ENCODE data around the gene GPHN.

GRCh38 chr14:66884149-66884548 lies 376.2 kb downstream of the GPHN start:
- TF ChIP-seq CTCF (IDR thresholded peaks at IDR 0.05) (no peak), YY1 (IDR thresholded peaks at IDR 0.05; ENCODE audit: low read depth) (no peak), EP300 (IDR thresholded peaks at IDR 0.05; ENCODE audit: borderline replicate concordance in 1 of 2, low read depth in 1 of 2, low read length in 1 of 2) (no peak), REST (IDR thresholded peaks at IDR 0.05; ENCODE audit: low read depth, low read length) (no peak), RFX5 (IDR thresholded peaks at IDR 0.05; ENCODE audit: low read length) (no peak), RAD21 (IDR thresholded peaks at IDR 0.05; ENCODE audit: low read length) (no peak), USF2 (IDR thresholded peaks at IDR 0.05; ENCODE audit: borderline replicate concordance, low read depth, low read length) (no peak), EZH2phosphoT487 (IDR thresholded peaks at IDR 0.05; ENCODE audit: borderline replicate concordance, low read depth) (no peak), MAX (IDR thresholded peaks at IDR 0.05; ENCODE audit: low read depth) (no peak), RXRA (IDR thresholded peaks at IDR 0.05; ENCODE audit: borderline replicate concordance, low read depth) (no peak)

All from SK-N-SH (cell line).